GM08714 (cell line): ENCODE results near the gene SLC37A1.

Experiments
- H3K4me3 ChIP-seq: fragments of 200-500 bp; sonication (Bioruptor generic); 2 replicates; pipeline ENCODE4 v1.5.1; 2014; ENCODE audit warnings: mild to moderate bottlenecking, low read length, inconsistent platforms
- ZNF274 ChIP-seq: IDR thresholded peaks from 2 replicates; pipeline ENCODE4 v1.6.1; 2012; ENCODE audit warnings: mild to moderate bottlenecking, low read depth, low read length

Gene SLC37A1

DNA sequence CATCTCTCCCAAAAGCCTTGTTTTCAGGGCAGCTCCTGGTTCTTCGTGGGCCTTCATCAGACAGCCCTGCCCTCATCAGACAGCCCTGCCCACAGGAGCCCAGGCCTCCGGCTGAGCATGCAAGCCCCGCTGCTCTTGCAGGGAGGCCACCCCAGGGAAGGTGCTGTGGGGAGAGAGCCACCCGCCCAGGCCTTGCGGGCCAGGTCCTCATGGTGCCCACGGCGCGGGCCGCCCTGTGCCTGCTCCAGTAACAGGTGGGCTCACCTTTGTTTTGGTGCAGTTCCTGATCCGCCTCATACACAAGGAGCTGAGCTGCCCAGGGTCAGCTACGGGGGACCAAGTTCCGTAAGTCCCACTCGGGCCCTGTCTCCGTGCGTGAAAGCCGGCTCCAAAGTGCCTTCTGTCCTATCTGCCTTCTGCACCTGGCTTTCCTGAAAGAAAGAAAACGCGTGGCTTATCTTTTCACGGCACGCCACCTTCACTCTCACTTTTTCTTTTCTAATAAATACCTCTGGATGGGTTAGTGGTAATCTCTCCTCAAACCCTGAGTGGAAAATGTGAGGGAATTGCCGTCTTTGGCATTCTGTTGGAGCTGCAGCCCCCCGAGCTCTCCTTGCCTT is 65.9 kb downstream of the SLC37A1 start:
- no peak for TF ChIP-seq ZNF274
- no peak overlapping the region for H3K4me3 ChIP-seq

DNA sequence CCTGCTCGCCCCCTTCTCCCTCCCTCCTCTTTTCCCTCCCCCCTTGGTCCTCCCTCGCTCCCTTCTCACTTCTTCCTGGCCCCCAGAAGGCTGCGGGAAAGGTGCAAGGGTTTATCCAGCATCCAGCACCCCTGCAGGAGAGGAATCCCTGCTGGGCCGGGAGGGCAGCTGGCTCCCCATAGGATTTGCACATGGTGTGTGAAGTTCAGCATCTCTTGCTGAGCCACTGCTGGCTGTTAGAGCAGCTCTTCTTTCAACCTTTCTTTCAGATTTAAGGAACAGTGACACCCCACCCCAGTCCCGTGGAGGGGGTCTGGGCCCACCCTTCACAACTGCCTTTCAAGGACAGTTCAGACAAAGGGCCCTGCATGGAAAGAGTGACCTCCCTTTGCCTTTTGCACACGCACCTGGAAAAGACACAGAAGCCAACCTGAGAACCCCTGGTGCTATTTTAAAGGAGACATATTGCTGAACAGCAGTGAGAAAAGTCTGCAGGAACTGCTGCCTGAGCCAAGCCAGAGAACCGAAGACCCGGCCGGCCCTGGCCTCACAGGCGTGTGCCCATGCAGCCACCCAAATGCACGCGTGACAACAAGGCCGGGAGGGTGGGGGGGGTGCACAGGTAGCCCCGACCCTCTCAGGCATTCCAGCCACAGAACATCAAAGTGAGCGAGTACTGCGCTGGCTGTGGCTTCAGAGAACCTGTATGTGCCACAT is 66.6 kb downstream of the SLC37A1 start:
- H3K4me3 ChIP-seq: no peak overlapping the region

DNA sequence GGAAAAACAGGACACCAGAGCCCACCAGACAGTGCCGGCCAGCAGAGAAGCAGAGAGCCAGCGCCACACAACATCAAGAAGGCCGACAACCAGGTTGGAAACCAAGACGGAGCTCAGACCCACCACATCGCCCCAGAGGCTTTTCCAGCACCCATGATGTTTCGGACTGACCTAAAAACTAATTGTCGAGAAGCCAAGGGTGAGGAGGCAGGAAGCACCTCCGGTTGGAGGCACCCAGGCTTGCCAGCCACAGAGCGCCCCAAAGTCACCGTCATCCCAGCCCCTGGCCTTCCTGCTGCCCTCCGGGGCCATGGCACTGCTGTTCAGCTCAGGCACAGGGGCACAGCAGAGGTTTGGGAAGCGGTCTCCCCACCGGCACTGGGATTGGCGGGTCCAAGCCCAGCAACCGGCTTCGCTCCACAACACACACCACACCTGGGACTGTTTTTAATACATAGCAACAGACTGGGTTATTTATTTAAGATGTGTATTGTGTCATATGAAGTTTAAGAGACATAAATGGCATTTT is 67.2 kb downstream of the SLC37A1 start:
- no peak overlapping the region for H3K4me3 ChIP-seq
- TF ChIP-seq ZNF274: no peak

More for the DNA sequence above, 66.6 kb downstream of the SLC37A1 start:
- no peak for TF ChIP-seq ZNF274

DNA sequence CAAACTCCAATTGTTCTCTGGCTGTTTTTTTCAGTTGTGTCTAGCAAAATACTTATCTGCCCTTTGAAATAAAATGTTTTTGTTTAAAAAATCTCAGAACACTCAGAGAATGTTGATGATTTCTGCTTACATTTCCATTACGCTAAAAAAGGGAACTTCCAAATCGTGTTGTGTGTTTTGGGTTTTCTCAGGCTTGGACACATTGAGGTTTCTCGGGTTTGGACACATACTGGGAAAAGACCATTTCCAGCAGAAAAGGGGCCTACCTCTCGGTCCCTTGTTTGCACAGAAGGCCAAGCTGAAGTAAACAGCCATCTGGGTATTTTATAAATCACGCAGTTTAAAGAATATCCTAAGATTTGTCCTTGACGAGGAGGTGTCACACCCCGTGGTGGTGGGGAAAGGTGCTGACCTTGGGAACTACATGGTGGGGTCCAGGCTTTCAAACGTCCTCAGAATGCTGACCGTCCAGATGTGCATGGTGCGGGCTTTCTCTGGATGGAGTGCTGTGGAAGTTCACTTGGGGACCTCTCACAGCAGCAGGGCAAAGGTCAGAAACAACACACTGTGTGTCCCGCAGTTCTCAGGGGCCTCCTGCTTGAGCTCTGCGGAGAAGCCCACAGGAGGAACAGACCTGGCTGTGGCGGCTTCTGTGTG is 67.8 kb downstream of the SLC37A1 start:
- no peak for TF ChIP-seq ZNF274
- H3K4me3 ChIP-seq: no peak overlapping the region

DNA sequence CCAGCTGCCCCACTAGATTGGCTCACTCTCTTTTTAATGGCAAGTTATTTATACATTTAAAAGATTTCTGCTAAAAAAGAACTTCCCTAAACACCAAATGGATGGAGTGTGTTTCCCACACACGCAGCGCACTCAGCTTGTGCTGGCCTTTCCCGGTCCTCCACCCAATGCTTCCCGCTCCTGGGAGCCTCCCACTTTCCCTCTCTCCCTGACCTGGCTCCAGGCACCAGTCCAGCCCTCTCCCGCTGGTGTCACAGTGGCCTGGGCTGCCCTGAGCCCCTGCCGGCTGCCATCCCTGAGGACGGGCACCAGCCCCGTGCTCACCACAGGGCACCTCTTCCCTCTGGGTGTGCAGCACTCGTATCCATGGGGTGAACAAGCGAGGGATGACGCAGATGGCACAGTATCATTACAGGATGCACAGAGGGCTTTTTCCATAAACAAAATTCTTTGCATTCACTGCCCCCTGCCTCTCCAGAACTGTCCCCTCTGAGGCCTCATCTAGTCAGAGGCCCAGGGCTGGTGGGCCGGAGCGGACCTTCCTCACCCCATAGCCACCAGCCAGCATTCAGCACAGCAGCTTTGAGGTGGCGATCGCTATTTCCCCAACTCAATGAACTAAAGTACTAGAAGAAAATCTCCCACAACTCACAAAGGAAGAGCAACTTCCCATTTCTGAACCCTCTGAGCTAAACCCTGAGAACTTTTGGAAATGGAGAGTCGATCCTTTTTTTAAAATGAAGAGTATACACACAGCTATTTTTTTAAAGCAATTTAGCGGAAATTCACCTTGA is 68.5 kb downstream of the SLC37A1 start:
- no peak overlapping the region for H3K4me3 ChIP-seq
- TF ChIP-seq ZNF274: no peak

DNA sequence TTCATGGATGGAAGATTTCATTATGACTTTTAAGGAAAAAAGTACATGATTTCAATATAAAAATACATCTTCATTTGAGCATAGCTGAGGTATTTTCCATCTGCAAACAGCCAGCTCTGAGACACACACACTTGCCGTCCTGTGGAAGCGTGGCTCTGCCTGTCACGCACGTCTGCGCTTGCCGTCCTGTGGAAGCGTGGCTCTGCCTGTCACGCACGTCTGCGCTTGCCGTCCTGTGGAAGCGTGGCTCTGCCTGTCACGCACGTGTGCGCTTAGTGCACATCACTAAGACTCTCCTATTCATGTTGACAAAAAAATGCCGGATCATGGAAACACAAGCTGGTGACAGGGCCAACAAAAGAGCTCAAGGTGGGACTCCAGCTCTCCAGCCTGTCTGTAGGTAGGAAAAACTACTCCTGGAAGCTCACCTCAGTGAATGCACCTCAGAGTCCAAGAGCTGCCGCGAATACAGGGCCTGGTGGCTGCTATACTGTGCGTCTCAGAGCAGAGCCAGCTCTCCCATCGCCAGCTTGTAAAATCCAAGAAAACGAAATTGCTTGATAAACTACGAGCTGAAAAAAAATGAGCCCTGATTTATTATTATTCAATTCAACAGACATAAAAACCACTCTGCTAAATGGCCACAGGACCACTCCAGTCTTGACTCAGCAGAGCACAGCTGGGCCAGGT is 69.3 kb downstream of the SLC37A1 start:
- no peak overlapping the region for H3K4me3 ChIP-seq
- no peak for TF ChIP-seq ZNF274

DNA sequence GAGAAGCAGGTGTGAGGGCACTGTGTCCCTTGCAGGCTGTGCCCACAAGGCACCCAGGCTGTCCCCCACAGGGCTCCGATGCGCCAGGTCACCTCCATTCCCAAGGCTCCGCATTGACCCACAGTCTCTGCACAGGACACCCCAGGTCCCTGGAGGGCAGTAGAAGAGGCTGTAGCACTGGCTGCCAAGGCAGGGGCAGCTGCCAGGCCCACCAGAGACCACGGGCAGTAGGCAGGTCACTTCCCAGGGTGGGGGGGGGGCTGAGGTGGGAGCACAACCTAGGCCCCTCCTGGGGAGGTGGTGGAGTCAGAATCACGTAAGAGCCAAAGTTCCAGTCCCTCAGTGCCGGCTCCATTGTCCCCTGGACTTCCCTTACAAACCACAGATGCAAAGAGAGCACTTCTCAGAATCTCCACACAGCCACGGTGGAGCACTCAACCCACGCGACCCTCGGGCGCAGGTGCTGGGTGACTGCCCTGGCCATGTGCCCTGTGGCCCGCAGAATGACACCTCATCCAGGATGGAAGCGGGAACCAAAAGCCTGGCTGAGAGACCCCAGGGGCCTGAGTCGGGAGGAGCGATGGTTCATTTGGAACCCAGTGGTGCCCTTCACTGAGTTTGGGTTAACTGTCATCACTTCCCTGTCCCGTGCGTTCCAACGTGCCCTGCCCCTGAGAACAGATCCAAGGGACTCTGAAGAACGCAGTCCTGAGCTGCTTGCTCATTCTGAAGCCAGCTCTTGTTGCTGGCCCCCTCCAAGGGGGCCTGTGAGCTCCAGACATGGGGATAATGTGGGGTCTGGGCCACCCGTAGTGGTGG is 70.0 kb downstream of the SLC37A1 start:
- no peak overlapping the region for H3K4me3 ChIP-seq
- TF ChIP-seq ZNF274: no peak

DNA sequence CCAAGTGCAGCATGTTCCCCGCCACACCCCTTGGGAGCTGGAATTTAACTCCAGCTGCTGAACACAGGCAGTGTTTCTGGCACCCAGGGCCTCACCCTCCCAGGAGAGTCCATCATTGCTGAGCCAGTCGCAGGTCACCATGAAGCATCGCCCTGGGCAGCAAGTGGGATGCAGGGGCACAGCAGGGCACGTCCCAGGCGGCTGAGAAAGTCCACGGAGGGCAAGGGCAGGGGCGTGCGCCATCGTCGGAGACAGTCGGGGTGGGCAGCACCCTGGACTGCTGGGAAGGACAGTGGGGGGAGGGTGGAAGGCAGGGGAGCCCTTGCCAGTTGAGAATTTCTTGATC is 70.6 kb downstream of the SLC37A1 start:
- H3K4me3 ChIP-seq: no peak overlapping the region
- TF ChIP-seq ZNF274: no peak

DNA sequence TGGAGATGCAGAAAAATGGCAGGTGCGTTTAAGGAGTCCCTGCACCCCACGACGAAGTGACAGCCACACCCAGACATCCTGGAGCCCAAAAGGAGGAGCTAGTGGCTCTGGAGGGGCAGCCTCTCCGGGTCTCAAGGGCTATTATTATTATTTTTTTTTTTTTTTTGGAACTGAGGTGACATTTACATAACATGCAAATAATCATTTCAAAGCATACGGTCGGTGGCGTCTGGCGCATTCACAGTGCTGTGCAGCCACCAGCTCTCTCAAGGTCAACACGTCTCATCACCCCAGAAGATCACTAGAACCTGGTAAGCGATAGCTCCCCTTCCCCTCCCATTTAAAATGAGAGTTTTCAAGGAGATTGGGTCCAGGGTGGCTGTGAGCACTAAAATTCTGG is 72.2 kb downstream of the SLC37A1 start:
- no peak overlapping the region for H3K4me3 ChIP-seq
- TF ChIP-seq ZNF274: no peak

DNA sequence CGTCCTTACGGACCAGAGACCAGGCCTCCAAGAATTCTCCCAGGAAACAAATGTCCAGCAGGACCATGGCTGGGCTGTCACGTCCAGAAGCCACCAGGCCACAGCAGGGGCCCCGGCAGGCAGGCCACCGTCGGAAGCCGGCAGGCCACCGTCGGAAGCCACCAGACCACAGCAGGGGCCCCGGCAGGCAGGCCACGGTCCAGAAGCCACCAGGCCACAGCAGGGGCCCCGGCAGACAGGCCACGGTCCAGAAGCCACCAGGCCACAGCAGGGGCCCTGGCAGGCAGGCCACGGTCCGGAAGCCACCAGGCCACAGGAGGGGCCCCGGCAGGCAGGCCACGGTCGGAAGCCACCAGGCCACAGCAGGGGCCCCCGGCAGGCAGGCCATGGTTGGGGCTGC is 72.8 kb downstream of the SLC37A1 start:
- TF ChIP-seq ZNF274: no peak
- H3K4me3 ChIP-seq: no peak overlapping the region

DNA sequence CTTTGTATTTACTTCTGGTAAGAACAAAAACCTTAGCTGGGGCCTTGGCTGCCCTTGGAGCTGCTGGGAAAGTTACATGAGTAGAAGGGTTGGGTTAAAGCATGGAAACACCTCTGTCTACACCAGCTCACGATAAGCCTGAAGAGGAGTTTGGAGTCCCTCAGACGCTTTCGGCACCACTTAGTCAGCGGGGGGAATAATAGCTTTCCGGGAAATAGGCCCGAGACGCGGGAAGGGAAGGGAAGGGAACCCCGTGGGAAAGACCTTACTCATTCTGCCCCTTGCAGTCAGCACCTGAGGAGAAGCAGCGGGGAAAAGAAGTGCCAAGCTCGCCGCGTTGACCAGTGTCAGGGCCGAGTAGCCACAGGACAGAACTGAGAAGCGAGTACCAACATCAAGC is 73.4 kb downstream of the SLC37A1 start:
- no peak for TF ChIP-seq ZNF274
- H3K4me3 ChIP-seq: no peak overlapping the region

DNA sequence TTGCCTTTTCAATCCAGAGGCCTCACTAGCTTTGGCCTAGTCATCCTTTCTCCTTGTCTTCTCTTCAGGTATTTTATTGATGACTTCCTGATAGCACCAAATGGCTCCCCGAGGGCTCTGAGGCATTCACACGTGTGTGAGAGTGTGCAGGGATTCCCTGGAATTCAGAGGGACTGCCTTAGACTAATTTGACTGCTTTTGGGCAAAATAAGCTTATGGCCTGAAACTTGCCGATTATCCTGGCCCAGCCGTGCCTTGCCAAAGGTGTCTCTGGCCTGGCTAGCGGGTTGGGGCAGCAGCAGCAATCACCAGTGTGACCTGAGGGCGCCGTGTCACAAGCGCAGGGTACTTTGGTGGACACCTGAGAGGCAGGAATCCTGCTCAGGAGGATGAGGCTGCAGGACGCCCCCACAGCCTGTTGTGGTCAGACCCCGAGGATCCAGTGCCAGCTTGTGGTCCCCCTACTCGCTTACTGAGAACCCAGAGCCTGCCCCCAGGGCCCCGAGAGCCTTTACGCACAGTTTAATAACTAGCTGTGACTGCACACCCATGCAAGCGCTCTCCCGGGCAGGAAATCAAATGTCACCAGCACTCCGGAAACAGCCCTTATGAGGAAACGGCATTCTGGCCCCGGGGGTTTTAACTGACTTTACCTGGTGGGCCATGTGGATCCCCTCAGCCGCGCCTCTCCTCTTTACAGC is 76.9 kb downstream of the SLC37A1 start:
- H3K4me3 ChIP-seq: no peak overlapping the region

More for the DNA sequence above, 76.9 kb downstream of the SLC37A1 start:
- TF ChIP-seq ZNF274: no peak
